HCT116 (cell line): ENCODE results near the gene INS. TPM values are rescaled to one million over a fixed set of nuclear protein-coding genes. Genes with fewer than 3 reads are reported as not detected.
A peak's percentile ranks its signal among the peaks of the same experiment; 100 is the strongest.

Experiments used
- ATAC-seq: fragments of 200-7000 bp; cut with Tn5 transposase; 2 replicates; pipeline ENCODE4 v1.9.1; 2020; ENCODE audit warnings: mild to moderate bottlenecking, moderate library complexity
- BruUV-seq: library from RNA; stranded (reverse); fragments of 400-500 nt; replicated peaks from 2 replicates; lab custom pipeline; 2021; lab: Mats Ljungman, UMichigan
- CTCF ChIA-PET: fragments of 300-600 bp; sonication (Branson Sonifier 250); formaldehyde crosslinking; loops from one replicate; lab custom pipeline; 2021; ENCODE audit warnings: antibody characterized with exemption; lab: Charles Lee
- POLR2A ChIA-PET: fragments of 300-600, 350-600 bp; sonication (Branson Sonifier 250); formaldehyde crosslinking; loops from one replicate; lab custom pipeline; 2021; ENCODE audit warnings: antibody characterized with exemption; lab: Charles Lee
- RAD21 ChIA-PET, 2 experiments: fragments of 300-600 bp; sonication (Branson Sonifier 250); formaldehyde crosslinking; loops; one replicate each; lab custom pipeline; 2023; ENCODE audit warnings: low total read pairs in 2 of 2; ENCODE audit not compliant: uncharacterized antibody in 2 of 2, unreplicated experiment in 2 of 2, low non-redundant PET in 1 of 2; lab: Charles Lee
- DNase-seq: peaks from one replicate; pipeline ENCODE4 v3.0.0-alpha.2; 2010; ENCODE audit warnings: low read depth, low spot score
- H2AFZ ChIP-seq: fragments of 200-600 bp; shearing (Covaris generic), sonication (generic); 2 replicates; pipeline ENCODE4 v1.6.1; 2017; ENCODE audit warnings: low read depth, mixed run types, mixed read lengths, antibody characterized with exemption, low read length; ENCODE audit not compliant: poor library complexity, severe bottlenecking
- H3K27ac ChIP-seq: 2 replicates; pipeline ENCODE4 v1.5.1; 2012; ENCODE audit warnings: low read depth, low read length
- H3K27me3 ChIP-seq: fragments of 200-600 bp; sonication (generic); 2 replicates; pipeline ENCODE4 v1.6.1; 2016; ENCODE audit warnings: mixed run types, low read length, mixed read lengths; ENCODE audit not compliant: insufficient read depth
- H3K36me3 ChIP-seq, 2 experiments: fragments of 200-500 bp in 1 of 2; fragments of 200-600 bp in 1 of 2; sonication (Bioruptor generic) in 1 of 2; sonication (generic) in 1 of 2; 2 replicates each; pipeline versions ENCODE4 v1.5.1 to v1.6.1; 2014 to 2016; ENCODE audit warnings: low read length in 2 of 2, inconsistent platforms in 1 of 2, mixed read lengths in 1 of 2, mixed run types in 1 of 2; ENCODE audit not compliant: insufficient read depth in 2 of 2, control insufficient read depth in 1 of 2
- H3K4me1 ChIP-seq, 2 experiments: fragments of 200-600 bp in 1 of 2; sonication (generic) in 1 of 2; 2 replicates each; pipeline versions ENCODE4 v1.5.1 to v1.6.1; 2012 to 2017; ENCODE audit warnings: low read length in 2 of 2, inconsistent platforms in 1 of 2, mild to moderate bottlenecking in 1 of 2, mixed read lengths in 1 of 2, mixed run types in 1 of 2, moderate library complexity in 1 of 2; ENCODE audit not compliant: insufficient read depth in 2 of 2, control insufficient read depth in 1 of 2
- H3K4me2 ChIP-seq: fragments of 200-600 bp; sonication (generic); 2 replicates; pipeline ENCODE4 v1.6.1; 2017; ENCODE audit warnings: mixed run types, low read length, mixed read lengths
- H3K4me3 ChIP-seq, 2 experiments: fragments of 200-600 bp in 1 of 2; sonication (generic) in 1 of 2; replicated peaks in 1 of 2; 2 replicates each; pipeline ENCODE4 v1.5.1; 2011 to 2016; ENCODE audit warnings: low read length in 2 of 2, control low read depth in 1 of 2, low read depth in 1 of 2, mild to moderate bottlenecking in 1 of 2, mixed read lengths in 1 of 2, mixed run types in 1 of 2
- H3K79me2 ChIP-seq: fragments of 200-600 bp; sonication (generic); 2 replicates; pipeline ENCODE4 v1.6.1; 2017; ENCODE audit warnings: mild to moderate bottlenecking, mixed run types, low read length, moderate library complexity, mixed read lengths; ENCODE audit not compliant: insufficient read depth
- H3K9ac ChIP-seq: fragments of 200-600 bp; sonication (generic); 2 replicates; pipeline ENCODE4 v1.6.1; 2016; ENCODE audit warnings: low read length, mixed read lengths
- H3K9me2 ChIP-seq: fragments of 200-600 bp; sonication (generic), shearing (Covaris generic); 2 replicates; pipeline ENCODE4 v1.6.1; 2017; ENCODE audit warnings: mixed run types, mild to moderate bottlenecking, moderate library complexity; ENCODE audit not compliant: insufficient read depth
- H3K9me3 ChIP-seq, 2 experiments: fragments of 200-500 bp in 1 of 2; fragments of 200-600 bp in 1 of 2; sonication (Bioruptor generic) in 1 of 2; sonication (generic) in 1 of 2; 2 replicates each; pipeline ENCODE4 v1.6.1; 2014 to 2017; ENCODE audit warnings: low read length in 2 of 2, mixed read lengths in 2 of 2, inconsistent platforms in 1 of 2, low read depth in 1 of 2, mild to moderate bottlenecking in 1 of 2, mixed run types in 1 of 2, moderate library complexity in 1 of 2; ENCODE audit not compliant: control insufficient read depth in 1 of 2, insufficient read depth in 1 of 2
- H4K20me1 ChIP-seq: fragments of 200-600 bp; sonication (generic), shearing (Covaris generic); 2 replicates; pipeline ENCODE4 v1.6.1; 2017; ENCODE audit warnings: mixed run types, mild to moderate bottlenecking, moderate library complexity; ENCODE audit not compliant: insufficient read depth
- ELF1 ChIP-seq: IDR thresholded peaks from 2 replicates; pipeline ENCODE4 v1.6.1; 2012; ENCODE audit warnings: low read depth, borderline replicate concordance
- EZH2 ChIP-seq: fragments of 200-600 bp; sonication (generic); IDR thresholded peaks from 2 replicates; pipeline ENCODE4 v1.6.1; 2017; ENCODE audit warnings: antibody characterized with exemption, mixed run types
- SP1 ChIP-seq: IDR thresholded peaks from 2 replicates; pipeline ENCODE4 v1.6.1; 2012; ENCODE audit warnings: low read depth
- SRF ChIP-seq: IDR thresholded peaks from 2 replicates; pipeline ENCODE4 v1.6.1; 2012; ENCODE audit warnings: low read depth
- TCF7L2 ChIP-seq: IDR thresholded peaks from 2 replicates; pipeline ENCODE4 v1.7.0; 2011; ENCODE audit warnings: borderline replicate concordance, inconsistent platforms; ENCODE audit not compliant: insufficient read depth, insufficient read length; ENCODE audit errors: extremely low read depth
- intact Hi-C: fragments of 100-400 bp; cut with micrococcal nuclease; formaldehyde crosslinking; loops from 2 replicates; pipeline ENCODE4 v1.10.0; 2022
- total RNA-seq: library from RNA; stranded (reverse); gene quantifications from one replicate; pipeline ENCODE4 v1.2.1, GENCODE V29; 2021; ENCODE audit not compliant: unreplicated experiment
- TF ChIP-seq, protein P1 (sequence below): IDR thresholded peaks from 2 replicates; pipeline ENCODE4 v1.6.1; 2012

The INS gene
- total RNA-seq, 1 experiment from 2014 or later, result 0.44 TPM

DNA sequence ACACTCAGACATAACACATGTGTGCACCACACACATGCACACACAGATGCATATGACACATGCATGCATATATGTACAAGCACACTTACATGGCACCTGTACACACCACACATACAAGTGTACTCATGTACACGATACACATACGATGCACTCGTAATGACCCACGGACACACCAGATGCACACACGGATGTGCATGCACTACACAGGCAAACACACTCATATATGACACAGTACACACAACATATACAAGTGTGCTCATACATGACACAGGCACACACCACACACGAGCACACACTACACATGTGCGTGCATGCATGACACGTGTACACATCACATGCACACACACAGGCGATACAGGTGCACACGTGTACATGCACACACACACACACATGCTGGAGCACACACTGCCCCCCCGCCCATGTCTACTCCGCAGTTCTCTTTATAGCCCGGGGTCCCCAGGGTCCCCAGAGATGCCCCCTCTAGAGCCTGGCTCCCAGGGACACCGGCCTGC is 15.4 kb upstream of the INS start:
- no peaks in the 10 kb centered on the region for H4K20me1 ChIP-seq
- H2AFZ ChIP-seq, result no peak overlapping the region
- no peaks in the 10 kb centered on the region for H3K9me3 ChIP-seq
- RAD21 ChIA-PET, result no interaction called here
- no peaks in the 10 kb centered on the region for H3K9me2 ChIP-seq
- CTCF ChIA-PET, result no interaction called here
- H3K79me2 ChIP-seq, result no peaks in the 10 kb centered on the region
- no peak overlapping the region for H3K9ac ChIP-seq
- DNase-seq (no peak), ATAC-seq (no peak)
- no peak overlapping the region for H3K4me2 ChIP-seq
- H3K27ac ChIP-seq, result no peak overlapping the region
- H3K4me3 ChIP-seq, result no peak overlapping the region
- H3K36me3 ChIP-seq, result no peaks in the 10 kb centered on the region
- TF ChIP-seq SRF (no peak), TCF7L2 (no peak), SP1 (no peak), ELF1 (no peak)
- POLR2A ChIA-PET, result no interaction called here
- intact Hi-C loops, result no loop called here
- peaks cover 26 to 54% of the 10 kb centered on the region in 2 experiments for H3K4me1 ChIP-seq
- H3K27me3 ChIP-seq, result no peaks in the 10 kb centered on the region
- no TSS peak for BruUV-seq

DNA sequence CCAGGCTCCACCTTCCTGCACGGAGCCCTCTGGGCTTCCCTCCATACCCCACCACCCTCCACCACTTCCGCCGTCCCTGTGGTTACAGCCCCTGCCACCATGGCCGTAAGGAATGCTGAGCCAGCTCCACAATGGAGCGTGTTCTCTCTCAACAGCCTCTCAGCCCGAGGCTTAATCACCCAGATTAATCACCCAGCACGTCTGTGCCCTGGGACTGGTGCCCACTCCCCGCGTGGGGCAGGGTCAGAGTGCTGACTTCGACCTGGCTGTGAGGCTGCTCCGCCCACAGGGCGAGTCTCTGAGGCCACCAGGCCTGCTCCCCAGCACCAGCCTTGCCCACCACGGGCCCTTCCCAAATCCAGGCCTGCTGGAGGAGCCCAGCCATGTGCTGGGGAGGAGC is 14.7 kb upstream of the INS start:
- no peaks in the 10 kb centered on the region for H4K20me1 ChIP-seq
- no peak overlapping the region for H3K4me3 ChIP-seq
- peaks cover 20 to 46% of the 10 kb centered on the region in 2 experiments for H3K4me1 ChIP-seq
- H3K27me3 ChIP-seq, result no peaks in the 10 kb centered on the region
- H3K9me3 ChIP-seq, result no peaks in the 10 kb centered on the region
- no peak overlapping the region for H3K27ac ChIP-seq
- H3K79me2 ChIP-seq, result no peaks in the 10 kb centered on the region
- DNase-seq, result no peak
- ChIA-PET RAD21 (no interaction called here), POLR2A (no interaction called here), CTCF (no interaction called here)
- intact Hi-C loops, result no loop called here
- ATAC-seq, result no peak
- H3K36me3 ChIP-seq, result no peaks in the 10 kb centered on the region
- TF ChIP-seq EZH2, result no peak
- TF ChIP-seq, protein P1, sequence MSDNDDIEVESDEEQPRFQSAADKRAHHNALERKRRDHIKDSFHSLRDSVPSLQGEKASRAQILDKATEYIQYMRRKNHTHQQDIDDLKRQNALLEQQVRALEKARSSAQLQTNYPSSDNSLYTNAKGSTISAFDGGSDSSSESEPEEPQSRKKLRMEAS, result no peak
- no peak overlapping the region for H2AFZ ChIP-seq
- no peaks in the 10 kb centered on the region for H3K9me2 ChIP-seq
- no peak overlapping the region for H3K9ac ChIP-seq
- BruUV-seq, result no TSS peak
- H3K4me2 ChIP-seq, result peak overlapping the region; percentile 25
